HCT116 (cell line): ENCODE results near the gene CTSZ. TPM values are rescaled to one million over a fixed set of nuclear protein-coding genes. Genes with fewer than 3 reads are reported as not detected.
A peak's percentile ranks its signal among the peaks of the same experiment; 100 is the strongest.

Experiments used
- ATAC-seq: fragments of 200-7000 bp; cut with Tn5 transposase; 2 replicates; pipeline ENCODE4 v1.9.1; 2020; ENCODE audit warnings: mild to moderate bottlenecking, moderate library complexity
- BruUV-seq: library from RNA; stranded (reverse); fragments of 400-500 nt; replicated peaks from 2 replicates; lab custom pipeline; 2021; lab: Mats Ljungman, UMichigan
- CTCF ChIA-PET: fragments of 300-600 bp; sonication (Branson Sonifier 250); formaldehyde crosslinking; loops from one replicate; lab custom pipeline; 2021; ENCODE audit warnings: antibody characterized with exemption; lab: Charles Lee
- POLR2A ChIA-PET: fragments of 300-600, 350-600 bp; sonication (Branson Sonifier 250); formaldehyde crosslinking; loops from one replicate; lab custom pipeline; 2021; ENCODE audit warnings: antibody characterized with exemption; lab: Charles Lee
- RAD21 ChIA-PET, 2 experiments: fragments of 300-600 bp; sonication (Branson Sonifier 250); formaldehyde crosslinking; loops; one replicate each; lab custom pipeline; 2023; ENCODE audit warnings: low total read pairs in 2 of 2; ENCODE audit not compliant: uncharacterized antibody in 2 of 2, unreplicated experiment in 2 of 2, low non-redundant PET in 1 of 2; lab: Charles Lee
- DNase-seq: peaks from one replicate; pipeline ENCODE4 v3.0.0-alpha.2; 2010; ENCODE audit warnings: low read depth, low spot score
- H2AFZ ChIP-seq: fragments of 200-600 bp; shearing (Covaris generic), sonication (generic); 2 replicates; pipeline ENCODE4 v1.6.1; 2017; ENCODE audit warnings: low read depth, mixed run types, mixed read lengths, antibody characterized with exemption, low read length; ENCODE audit not compliant: poor library complexity, severe bottlenecking
- H3K27ac ChIP-seq: 2 replicates; pipeline ENCODE4 v1.5.1; 2012; ENCODE audit warnings: low read depth, low read length
- H3K27me3 ChIP-seq: fragments of 200-600 bp; sonication (generic); 2 replicates; pipeline ENCODE4 v1.6.1; 2016; ENCODE audit warnings: mixed run types, low read length, mixed read lengths; ENCODE audit not compliant: insufficient read depth
- H3K36me3 ChIP-seq, 2 experiments: fragments of 200-500 bp in 1 of 2; fragments of 200-600 bp in 1 of 2; sonication (Bioruptor generic) in 1 of 2; sonication (generic) in 1 of 2; 2 replicates each; pipeline versions ENCODE4 v1.5.1 to v1.6.1; 2014 to 2016; ENCODE audit warnings: low read length in 2 of 2, inconsistent platforms in 1 of 2, mixed read lengths in 1 of 2, mixed run types in 1 of 2; ENCODE audit not compliant: insufficient read depth in 2 of 2, control insufficient read depth in 1 of 2
- H3K4me1 ChIP-seq, 2 experiments: fragments of 200-600 bp in 1 of 2; sonication (generic) in 1 of 2; 2 replicates each; pipeline versions ENCODE4 v1.5.1 to v1.6.1; 2012 to 2017; ENCODE audit warnings: low read length in 2 of 2, inconsistent platforms in 1 of 2, mild to moderate bottlenecking in 1 of 2, mixed read lengths in 1 of 2, mixed run types in 1 of 2, moderate library complexity in 1 of 2; ENCODE audit not compliant: insufficient read depth in 2 of 2, control insufficient read depth in 1 of 2
- H3K4me2 ChIP-seq: fragments of 200-600 bp; sonication (generic); 2 replicates; pipeline ENCODE4 v1.6.1; 2017; ENCODE audit warnings: mixed run types, low read length, mixed read lengths
- H3K4me3 ChIP-seq, 2 experiments: fragments of 200-600 bp in 1 of 2; sonication (generic) in 1 of 2; replicated peaks in 1 of 2; 2 replicates each; pipeline ENCODE4 v1.5.1; 2011 to 2016; ENCODE audit warnings: low read length in 2 of 2, control low read depth in 1 of 2, low read depth in 1 of 2, mild to moderate bottlenecking in 1 of 2, mixed read lengths in 1 of 2, mixed run types in 1 of 2
- H3K79me2 ChIP-seq: fragments of 200-600 bp; sonication (generic); 2 replicates; pipeline ENCODE4 v1.6.1; 2017; ENCODE audit warnings: mild to moderate bottlenecking, mixed run types, low read length, moderate library complexity, mixed read lengths; ENCODE audit not compliant: insufficient read depth
- H3K9ac ChIP-seq: fragments of 200-600 bp; sonication (generic); 2 replicates; pipeline ENCODE4 v1.6.1; 2016; ENCODE audit warnings: low read length, mixed read lengths
- H3K9me2 ChIP-seq: fragments of 200-600 bp; sonication (generic), shearing (Covaris generic); 2 replicates; pipeline ENCODE4 v1.6.1; 2017; ENCODE audit warnings: mixed run types, mild to moderate bottlenecking, moderate library complexity; ENCODE audit not compliant: insufficient read depth
- H3K9me3 ChIP-seq, 2 experiments: fragments of 200-500 bp in 1 of 2; fragments of 200-600 bp in 1 of 2; sonication (Bioruptor generic) in 1 of 2; sonication (generic) in 1 of 2; 2 replicates each; pipeline ENCODE4 v1.6.1; 2014 to 2017; ENCODE audit warnings: low read length in 2 of 2, mixed read lengths in 2 of 2, inconsistent platforms in 1 of 2, low read depth in 1 of 2, mild to moderate bottlenecking in 1 of 2, mixed run types in 1 of 2, moderate library complexity in 1 of 2; ENCODE audit not compliant: control insufficient read depth in 1 of 2, insufficient read depth in 1 of 2
- H4K20me1 ChIP-seq: fragments of 200-600 bp; sonication (generic), shearing (Covaris generic); 2 replicates; pipeline ENCODE4 v1.6.1; 2017; ENCODE audit warnings: mixed run types, mild to moderate bottlenecking, moderate library complexity; ENCODE audit not compliant: insufficient read depth
- ATF3 ChIP-seq: IDR thresholded peaks from 2 replicates; pipeline ENCODE4 v1.6.1; 2012
- CBX3 ChIP-seq: IDR thresholded peaks from 2 replicates; pipeline ENCODE4 v1.6.1; 2012; ENCODE audit warnings: low read depth
- EGR1 ChIP-seq: IDR thresholded peaks from 2 replicates; pipeline ENCODE4 v1.6.1; 2012; ENCODE audit warnings: low read depth
- ELF1 ChIP-seq: IDR thresholded peaks from 2 replicates; pipeline ENCODE4 v1.6.1; 2012; ENCODE audit warnings: low read depth, borderline replicate concordance
- EZH2 ChIP-seq: fragments of 200-600 bp; sonication (generic); IDR thresholded peaks from 2 replicates; pipeline ENCODE4 v1.6.1; 2017; ENCODE audit warnings: antibody characterized with exemption, mixed run types
- FOSL1 ChIP-seq: IDR thresholded peaks from 2 replicates; pipeline ENCODE4 v1.6.1; 2012; ENCODE audit warnings: low read depth
- JUND ChIP-seq: IDR thresholded peaks from 2 replicates; pipeline ENCODE4 v1.6.1; 2012
- MAX ChIP-seq: IDR thresholded peaks from 2 replicates; pipeline ENCODE4 v1.6.1; 2012
- POLR2AphosphoS5 ChIP-seq: IDR thresholded peaks from 2 replicates; pipeline ENCODE4 v1.6.1; 2011; ENCODE audit warnings: mild to moderate bottlenecking, low read depth, low read length, moderate library complexity
- RAD21 ChIP-seq: IDR thresholded peaks from 2 replicates; pipeline ENCODE4 v1.6.1; 2012; ENCODE audit warnings: low read depth, mild to moderate bottlenecking
- REST ChIP-seq: IDR thresholded peaks from 2 replicates; pipeline ENCODE4 v1.6.1; 2012; ENCODE audit warnings: low read depth
- TCF7L2 ChIP-seq: IDR thresholded peaks from 2 replicates; pipeline ENCODE4 v1.7.0; 2011; ENCODE audit warnings: borderline replicate concordance, inconsistent platforms; ENCODE audit not compliant: insufficient read depth, insufficient read length; ENCODE audit errors: extremely low read depth
- YY1 ChIP-seq: IDR thresholded peaks from 2 replicates; pipeline ENCODE4 v1.6.1; 2011; ENCODE audit warnings: low read length, low read depth, moderate library complexity, mild to moderate bottlenecking; ENCODE audit not compliant: insufficient replicate concordance; ENCODE audit errors: extremely low read depth
- ZBTB33 ChIP-seq: IDR thresholded peaks from 2 replicates; pipeline ENCODE4 v1.6.1; 2011; ENCODE audit warnings: mild to moderate bottlenecking, low read length, moderate library complexity; ENCODE audit not compliant: insufficient replicate concordance; ENCODE audit errors: extremely low read depth
- intact Hi-C: fragments of 100-400 bp; cut with micrococcal nuclease; formaldehyde crosslinking; loops from 2 replicates; pipeline ENCODE4 v1.10.0; 2022
- total RNA-seq: library from RNA; stranded (reverse); gene quantifications from one replicate; pipeline ENCODE4 v1.2.1, GENCODE V29; 2021; ENCODE audit not compliant: unreplicated experiment

Gene CTSZ
- total RNA-seq, 1 experiment from 2014 or later, result 100 TPM

- no peaks in the 10 kb centered on the region for H4K20me1 ChIP-seq
- DNase-seq, result no peak
- no peak for ATAC-seq
- TF ChIP-seq CBX3 (no peak), ATF3 (no peak)
- 0 out of 2 replicates have a peak overlapping the region, but pooled peaks have one; percentile 8 for H3K4me2 ChIP-seq
- H3K9me2 ChIP-seq, result no peaks in the 10 kb centered on the region
- no peaks in the 10 kb centered on the region for H3K79me2 ChIP-seq
- ChIA-PET RAD21 (no interaction called here), CTCF (no interaction called here), POLR2A (no interaction called here)
- no peak overlapping the region for H2AFZ ChIP-seq
- no peak overlapping the region for H3K9ac ChIP-seq
- H3K27me3 ChIP-seq, result peaks cover 16% of the 10 kb centered on the region; the same call in 1 of the 2 replicates
- BruUV-seq, result no TSS peak
- no peaks in the 10 kb centered on the region for H3K9me3 ChIP-seq
- intact Hi-C loops, result no loop called here
- H3K4me3 ChIP-seq, result no peak overlapping the region
- H3K36me3 ChIP-seq, result no peaks in the 10 kb centered on the region
- no peak overlapping the region for H3K27ac ChIP-seq
- H3K4me1 ChIP-seq, result peaks cover 4 to 7% of the 10 kb centered on the region in 2 experiments
Observed at GRCh38 chr20:59047938-59048680, 41.1 kb upstream of the CTSZ start.

- peaks cover 6 to 11% of the 10 kb centered on the region in 2 experiments for H3K4me1 ChIP-seq
- no peak overlapping the region for H2AFZ ChIP-seq
- no peaks in the 10 kb centered on the region for H3K9me2 ChIP-seq
- ChIA-PET POLR2A (no interaction called here), RAD21 (no interaction called here), CTCF (no interaction called here)
- BruUV-seq, result no TSS peak
- no peak overlapping the region for H3K4me2 ChIP-seq
- no peak for ATAC-seq
- no peak overlapping the region for H3K9ac ChIP-seq
- peaks cover 12% of the 10 kb centered on the region; the same call in 1 of the 2 replicates for H3K27me3 ChIP-seq
- intact Hi-C loops, result no loop called here
- DNase-seq, result no peak
- no peaks in the 10 kb centered on the region for H3K36me3 ChIP-seq
- H3K27ac ChIP-seq, result no peak overlapping the region
- peaks cover 8% of the 10 kb centered on the region for H3K79me2 ChIP-seq
- no peak overlapping the region for H3K4me3 ChIP-seq
- no peaks in the 10 kb centered on the region for H3K9me3 ChIP-seq
- H4K20me1 ChIP-seq, result no peaks in the 10 kb centered on the region
- TF ChIP-seq JUND (no peak), FOSL1 (no peak), TCF7L2 (no peak), RAD21 (no peak), EGR1 (no peak), MAX (no peak), YY1 (no peak), ZBTB33 (no peak), POLR2AphosphoS5 (no peak), EZH2 (no peak), REST (no peak), ELF1 (no peak)
Observed at GRCh38 chr20:59046862-59047261, 39.8 kb upstream of the CTSZ start.
